ENCODE measurements around the gene DGKD.

Gene DGKD

GRCh38 chr2:233519787-233520611 lies 165.7 kb downstream of the DGKD start:
- DNase-seq: no peak
